ENCODE measurements around the gene S100Z. TPM values are rescaled to one million over a fixed set of nuclear protein-coding genes. Genes with fewer than 3 reads are reported as not detected.

The S100Z gene
- total and polyA plus RNA-seq, 2 donors (not counting 1 experiment from before 2014, with no cell fraction given): 1.0 to 2.4 TPM

- no peaks in the 10 kb centered on the region for H3K36me3 ChIP-seq (replicated peaks in 1 of 2; ENCODE audit: control extremely low read depth in 1 of 2, control insufficient read depth in 1 of 2, extremely low read depth in 1 of 2, insufficient read depth in 2 of 2, low read length in 1 of 2)
- TF ChIP-seq EZH2 (IDR thresholded peaks at IDR 0.05; ENCODE audit: borderline replicate concordance, insufficient read depth, low read depth, low read length, poor library complexity, severe bottlenecking) (no peak), CTCF (IDR thresholded peaks at IDR 0.05) (no peak)
- intact Hi-C loops (cut with micrococcal nuclease): no loop called here
- no peak overlapping the region for H2AFZ ChIP-seq (ENCODE audit: insufficient read depth, low read depth, low read length, poor library complexity, severe bottlenecking)
- H3K27ac ChIP-seq (ENCODE audit: low read length in 2 of 2): no peak overlapping the region
- CTCF ChIA-PET: no interaction called here
- H3K79me2 ChIP-seq (ENCODE audit: control insufficient read depth, insufficient read depth, low read length): no peaks in the 10 kb centered on the region
- peaks cover 0 to 33% (median 18%) of the 10 kb centered on the region in 4 experiments for H3K27me3 ChIP-seq (replicated peaks in 1 of 4; ENCODE audit: control extremely low read depth in 1 of 4, control insufficient read depth in 3 of 4, insufficient read depth in 4 of 4, low read length in 3 of 4)
- no peaks in the 10 kb centered on the region for H4K20me1 ChIP-seq (ENCODE audit: control insufficient read depth, insufficient read depth, low read length, poor library complexity, severe bottlenecking)
- Mint-ChIP-seq H3K4me3 (no peak overlapping the region), H3K27me3 (peaks cover 42% of the 10 kb centered on the region), H3K27ac (no peak overlapping the region), H3K9me3 (ENCODE audit: insufficient read depth) (no peaks in the 10 kb centered on the region), H3K4me1 (peaks cover 6% of the 10 kb centered on the region)
- DNase-seq: no peak
- POLR2A ChIA-PET: no interaction called here
- H3K9me3 ChIP-seq (ENCODE audit: control extremely low read depth in 1 of 3, control insufficient read depth in 2 of 3, insufficient read depth in 1 of 3, low read length in 2 of 3): no peaks in the 10 kb centered on the region
- ATAC-seq (ENCODE audit: low read depth): no peak
- no peak overlapping the region for H3K9ac ChIP-seq (ENCODE audit: low read length)
- no peak overlapping the region for H3K4me3 ChIP-seq (ENCODE audit: control extremely low read depth in 1 of 5, extremely low read depth in 1 of 5, insufficient read depth in 1 of 5, low read depth in 2 of 5, low read length in 4 of 5)
- H3K4me1 ChIP-seq (ENCODE audit: control insufficient read depth in 2 of 2, insufficient read depth in 2 of 2, low read length in 2 of 2): peaks cover 8 to 12% of the 10 kb centered on the region in 2 donors
- WGBS (ENCODE audit: insufficient coverage): 100% methylated on average over 1 of the region's 2 CpGs
- no peak overlapping the region for H3K4me2 ChIP-seq (replicated peaks; ENCODE audit: low read depth, low read length, poor library complexity, severe bottlenecking)
Observed at GRCh38 chr5:76956033-76956432, 106.2 kb downstream of the S100Z start.

GRCh38 chr5:76958991-76959767 is 109.4 kb downstream of the S100Z start:
- Mint-ChIP-seq H3K27ac (no peak overlapping the region), H3K27me3 (peaks cover 29% of the 10 kb centered on the region)
- WGBS (ENCODE audit: insufficient coverage): 60% methylated on average over 1 of the region's 5 CpGs

More at GRCh38 chr5:76958991-76959767, 109.4 kb downstream of the S100Z start:
- Histone ChIP-seq H4K20me1 (ENCODE audit: control insufficient read depth, insufficient read depth, low read length, poor library complexity, severe bottlenecking) (no peaks in the 10 kb centered on the region), H3K27ac (ENCODE audit: low read length in 2 of 2) (no peak overlapping the region), H3K79me2 (ENCODE audit: control insufficient read depth, insufficient read depth, low read length) (no peaks in the 10 kb centered on the region), H3K4me1 (ENCODE audit: control insufficient read depth in 2 of 2, insufficient read depth in 2 of 2, low read length in 2 of 2) (peaks cover 3 to 5% of the 10 kb centered on the region in 2 donors), H3K4me2 (replicated peaks; ENCODE audit: low read depth, low read length, poor library complexity, severe bottlenecking) (no peak overlapping the region), H2AFZ (ENCODE audit: insufficient read depth, low read depth, low read length, poor library complexity, severe bottlenecking) (no peak overlapping the region), H3K27me3 (replicated peaks in 1 of 4; ENCODE audit: control extremely low read depth in 1 of 4, control insufficient read depth in 3 of 4, insufficient read depth in 4 of 4, low read length in 3 of 4) (peaks cover 0 to 15% (median 14%) of the 10 kb centered on the region in 4 experiments), H3K4me3 (ENCODE audit: control extremely low read depth in 1 of 5, extremely low read depth in 1 of 5, insufficient read depth in 1 of 5, low read depth in 2 of 5, low read length in 4 of 5) (no peak overlapping the region), H3K9ac (ENCODE audit: low read length) (no peak overlapping the region), H3K9me3 (ENCODE audit: control extremely low read depth in 1 of 3, control insufficient read depth in 2 of 3, insufficient read depth in 1 of 3, low read length in 2 of 3) (no peaks in the 10 kb centered on the region), H3K36me3 (replicated peaks in 1 of 2; ENCODE audit: control extremely low read depth in 1 of 2, control insufficient read depth in 1 of 2, extremely low read depth in 1 of 2, insufficient read depth in 2 of 2, low read length in 1 of 2) (no peaks in the 10 kb centered on the region)
- ChIA-PET CTCF (no interaction called here), POLR2A (no interaction called here)
- no peak for ATAC-seq (ENCODE audit: low read depth)
- Mint-ChIP-seq H3K9me3 (ENCODE audit: insufficient read depth) (no peaks in the 10 kb centered on the region), H3K4me1 (no peaks in the 10 kb centered on the region), H3K4me3 (no peak overlapping the region)
- DNase-seq: no peak
- TF ChIP-seq EZH2 (IDR thresholded peaks at IDR 0.05; ENCODE audit: borderline replicate concordance, insufficient read depth, low read depth, low read length, poor library complexity, severe bottlenecking): no peak
- no peak for TF ChIP-seq CTCF (IDR thresholded peaks at IDR 0.05)
- intact Hi-C loops (cut with micrococcal nuclease): no loop called here
